Suppressor macrophage treated with lipopolysaccharide for 4 hours (primary cell): ENCODE results near the gene CDK8.

Source experiments
- DNase-seq: peaks from one replicate; pipeline ENCODE4 v3.0.0-alpha.2; 2020

The CDK8 gene

GRCh38 chr13:26449063-26449848 is 195.3 kb downstream of the CDK8 start:
- DNase-seq = no peak
